ENCODE results near the gene NRXN3.

DNA sequence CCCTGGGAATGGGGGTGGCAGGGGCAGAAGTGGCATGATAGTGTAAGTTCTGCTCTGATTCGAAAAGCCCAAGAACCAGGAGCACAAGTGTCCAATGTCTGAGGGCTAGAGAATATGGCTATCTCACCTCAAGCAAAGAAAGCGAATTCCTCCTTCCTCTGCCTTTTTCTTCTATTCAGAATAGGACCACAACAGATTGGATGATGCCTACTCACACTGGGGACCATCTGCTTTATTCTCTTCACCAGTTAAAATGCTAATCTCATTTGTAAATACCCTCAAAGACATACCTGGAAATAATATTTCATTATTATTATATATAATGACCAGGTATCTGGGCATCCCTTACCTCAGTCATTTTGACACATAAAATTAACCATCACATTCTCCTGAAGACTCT is 808.7 kb downstream of the NRXN3 start:
- TF ChIP-seq SUZ12 (IDR thresholded peaks at IDR 0.05) = no peak
- no peak for TF ChIP-seq FOXM1 (IDR thresholded peaks at IDR 0.05; ENCODE audit: borderline replicate concordance)
- TF ChIP-seq ARNT (IDR thresholded peaks at IDR 0.05) = no peak
- no peak for TF ChIP-seq TARDBP (IDR thresholded peaks at IDR 0.05)
- no peak for TF ChIP-seq FOXK2 (IDR thresholded peaks at IDR 0.05)
- TF ChIP-seq BHLHE40 (IDR thresholded peaks at IDR 0.05; ENCODE audit: borderline replicate concordance) = no peak
- TF ChIP-seq SP1 (IDR thresholded peaks at IDR 0.05) = no peak
- TF ChIP-seq L3MBTL2 (conservative IDR thresholded peaks at IDR 0.05) = no peak
- TF ChIP-seq NFRKB (IDR thresholded peaks at IDR 0.05) = no peak
- no peak for TF ChIP-seq ELF4 (IDR thresholded peaks at IDR 0.05)
- TF ChIP-seq FOXA1 (IDR thresholded peaks at IDR 0.05) = no peak
- TF ChIP-seq LEF1 (IDR thresholded peaks at IDR 0.05; ENCODE audit: borderline replicate concordance) = no peak
- TF ChIP-seq, protein P1, sequence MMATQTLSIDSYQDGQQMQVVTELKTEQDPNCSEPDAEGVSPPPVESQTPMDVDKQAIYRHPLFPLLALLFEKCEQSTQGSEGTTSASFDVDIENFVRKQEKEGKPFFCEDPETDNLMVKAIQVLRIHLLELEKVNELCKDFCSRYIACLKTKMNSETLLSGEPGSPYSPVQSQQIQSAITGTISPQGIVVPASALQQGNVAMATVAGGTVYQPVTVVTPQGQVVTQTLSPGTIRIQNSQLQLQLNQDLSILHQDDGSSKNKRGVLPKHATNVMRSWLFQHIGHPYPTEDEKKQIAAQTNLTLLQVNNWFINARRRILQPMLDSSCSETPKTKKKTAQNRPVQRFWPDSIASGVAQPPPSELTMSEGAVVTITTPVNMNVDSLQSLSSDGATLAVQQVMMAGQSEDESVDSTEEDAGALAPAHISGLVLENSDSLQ (IDR thresholded peaks at IDR 0.05) = no peak
- TF ChIP-seq ZNF384 (IDR thresholded peaks at IDR 0.05) = no peak

All from HEK293T (cell line).